ENCODE measurements around the gene ZNF215. TPM values are rescaled to one million over a fixed set of nuclear protein-coding genes. Genes with fewer than 3 reads are reported as not detected.
"Not testable (repeated sequence)": the region's sequence is repeated elsewhere in the genome, so short reads cannot be mapped to it uniquely, and the experiment has no call there.

ZNF215 gene
- total RNA-seq, 1 experiment from 2014 or later, result 15.8 TPM

DNA sequence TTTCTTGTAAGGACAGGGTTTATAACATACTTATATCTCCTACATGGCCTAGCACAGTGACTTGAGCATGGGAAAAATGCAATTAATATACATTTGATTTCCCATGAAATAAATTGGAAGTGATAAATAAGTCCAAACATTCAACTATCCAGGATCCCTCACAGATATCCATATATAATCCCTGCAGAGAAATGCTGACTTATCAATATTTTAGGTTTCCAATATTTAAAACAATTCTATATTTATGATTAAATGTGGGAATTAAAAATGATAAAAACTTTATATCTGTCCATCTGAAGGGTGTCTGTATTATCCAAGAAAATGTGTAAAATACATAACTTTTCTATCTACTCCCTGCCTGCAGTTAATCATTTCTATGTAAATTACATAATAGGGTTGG lies 43.5 kb upstream of the ZNF215 start:
- POLR2A ChIA-PET, result no interaction called here
- TF ChIP-seq TCF7 (CRISPR knock-in tag; IDR thresholded peaks at IDR 0.05; ENCODE audit: low read depth) (no peak), ZNF416 (CRISPR knock-in tag; IDR thresholded peaks at IDR 0.05) (no peak), ETV6 (CRISPR knock-in tag; IDR thresholded peaks at IDR 0.05) (no peak), GABPB1 (CRISPR knock-in tag; IDR thresholded peaks at IDR 0.05) (no peak), ZNF138 (CRISPR knock-in tag; conservative IDR thresholded peaks at IDR 0.05) (no peak), ZNF263 (CRISPR knock-in tag; IDR thresholded peaks at IDR 0.05; ENCODE audit: low read depth) (no peak), ZNF232 (CRISPR knock-in tag; IDR thresholded peaks at IDR 0.05) (no peak), E2F4 (CRISPR knock-in tag; IDR thresholded peaks at IDR 0.05; ENCODE audit: borderline replicate concordance, low read depth) (no peak)
- TF ChIP-seq, protein P1, sequence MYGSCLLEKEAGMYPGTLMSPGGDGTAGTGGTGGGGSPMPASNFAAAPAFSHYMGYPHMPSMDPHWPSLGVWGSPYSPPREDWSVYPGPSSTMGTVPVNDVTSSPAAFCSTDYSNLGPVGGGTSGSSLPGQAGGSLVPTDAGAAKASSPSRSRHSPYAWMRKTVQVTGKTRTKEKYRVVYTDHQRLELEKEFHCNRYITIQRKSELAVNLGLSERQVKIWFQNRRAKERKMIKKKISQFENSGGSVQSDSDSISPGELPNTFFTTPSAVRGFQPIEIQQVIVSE (CRISPR knock-in tag; IDR thresholded peaks at IDR 0.05; ENCODE audit: borderline replicate concordance), result no peak

DNA sequence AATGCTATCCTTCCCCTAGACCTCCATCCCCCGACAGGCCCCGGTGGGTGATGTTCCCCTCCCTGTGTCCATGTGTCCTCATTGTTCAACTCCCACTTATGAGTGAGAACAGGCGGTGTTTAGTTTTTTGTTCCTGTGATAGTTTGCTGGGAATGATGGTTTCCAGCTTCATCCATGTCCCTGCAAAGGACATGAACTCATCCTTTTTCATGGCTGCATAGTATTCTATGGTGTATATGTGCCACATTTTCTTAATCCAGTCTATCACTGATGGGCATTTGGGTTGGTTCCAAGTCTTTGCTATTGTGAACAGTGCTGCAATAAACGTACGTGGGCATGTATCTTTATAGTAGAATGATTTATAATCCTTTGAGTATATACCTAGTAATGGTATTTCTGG lies 38.5 kb upstream of the ZNF215 start:
- not testable (repeated sequence) for ATAC-seq, H3K27ac Mint-ChIP-seq

More for the DNA sequence above, 43.5 kb upstream of the ZNF215 start:
- H3K9me3 Mint-ChIP-seq, result no peaks in the 10 kb centered on the region
- CTCF ChIA-PET, result no interaction called here
- no peak for ATAC-seq
- H3K27me3 Mint-ChIP-seq (ENCODE audit: low read depth), result no peaks in the 10 kb centered on the region
- H3K36me3 Mint-ChIP-seq, result no peaks in the 10 kb centered on the region
- H3K4me3 Mint-ChIP-seq, result no peak overlapping the region
- H3K4me1 Mint-ChIP-seq, result no peaks in the 10 kb centered on the region
- H3K27ac Mint-ChIP-seq, result no peak overlapping the region
- DNase-seq (ENCODE audit: low spot score), result no peak

DNA sequence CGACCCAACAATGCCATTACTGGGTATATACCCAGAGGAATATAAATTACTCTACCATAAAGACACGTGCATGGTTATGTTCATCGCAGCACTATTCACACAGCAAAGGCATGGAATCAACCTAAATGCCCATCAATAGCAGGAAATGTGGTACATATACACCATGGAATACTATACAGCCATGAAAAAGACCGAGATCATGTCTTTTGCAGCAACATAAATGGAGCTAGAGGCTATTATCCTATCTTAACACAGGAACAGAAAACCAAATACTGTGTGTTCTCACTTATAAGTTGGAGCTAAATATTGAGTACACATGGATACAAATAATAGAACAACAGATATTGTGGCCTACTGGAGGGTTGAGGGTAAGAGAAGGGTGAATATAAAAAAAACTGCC lies 37.4 kb upstream of the ZNF215 start:
- no peak for DNase-seq (ENCODE audit: low spot score)
- Mint-ChIP-seq H3K4me1 (no peaks in the 10 kb centered on the region), H3K27ac (no peak overlapping the region), H3K36me3 (no peaks in the 10 kb centered on the region), H3K27me3 (ENCODE audit: low read depth) (no peaks in the 10 kb centered on the region), H3K9me3 (peaks cover 12% of the 10 kb centered on the region), H3K4me3 (no peak overlapping the region)
- CTCF ChIA-PET, result interaction anchor here (0.9 kb wide), 1 partner anchor 76 kb away, joined by 3 read pairs; no protein-coding TSS in a partner anchor
- POLR2A ChIA-PET, result no interaction called here
- no peak for ATAC-seq
- TF ChIP-seq MXD4 (CRISPR knock-in tag; IDR thresholded peaks at IDR 0.05; ENCODE audit: borderline replicate concordance) (no peak), GTF2I (CRISPR knock-in tag; conservative IDR thresholded peaks at IDR 0.05) (peak; percentile 52; the same call in 1 of the 2 replicates)

More for the DNA sequence above, 38.5 kb upstream of the ZNF215 start:
- H3K27me3 Mint-ChIP-seq (ENCODE audit: low read depth); CTCF ChIA-PET; DNase-seq (ENCODE audit: low spot score); H3K4me1 Mint-ChIP-seq; H3K36me3 Mint-ChIP-seq; POLR2A ChIA-PET; H3K4me3 Mint-ChIP-seq: not testable (repeated sequence)
- peaks cover 12% of the 10 kb centered on the region for H3K9me3 Mint-ChIP-seq
- 0 out of 2 replicates have a peak, but pooled peaks have one; percentile 10 for TF ChIP-seq GTF2I (CRISPR knock-in tag; conservative IDR thresholded peaks at IDR 0.05)

DNA sequence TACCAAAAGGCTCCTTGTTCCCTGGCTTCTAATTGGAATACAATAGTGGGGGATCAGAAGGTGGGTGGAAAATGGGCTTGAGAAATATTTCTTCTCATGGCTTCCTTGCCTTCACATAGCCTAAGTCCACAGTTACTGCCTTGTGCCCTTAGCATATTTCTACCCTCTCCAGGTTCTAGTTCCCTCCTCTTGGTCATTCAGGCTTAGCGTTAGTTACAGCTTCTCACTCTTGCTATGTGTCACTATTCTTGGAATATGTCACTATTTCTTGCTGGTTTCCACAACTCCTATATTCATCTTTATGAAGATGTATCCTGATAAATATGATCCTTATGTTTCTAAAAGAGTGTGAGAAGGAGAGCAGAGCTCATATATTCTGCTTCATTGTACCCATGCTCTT lies 36.4 kb upstream of the ZNF215 start:
- Mint-ChIP-seq H3K27ac (no peak overlapping the region), H3K4me1 (no peaks in the 10 kb centered on the region), H3K9me3 (peaks cover 12% of the 10 kb centered on the region), H3K4me3 (no peak overlapping the region), H3K36me3 (no peaks in the 10 kb centered on the region), H3K27me3 (ENCODE audit: low read depth) (no peaks in the 10 kb centered on the region)
- TF ChIP-seq CREM (CRISPR knock-in tag; IDR thresholded peaks at IDR 0.05) (no peak), CBFB (CRISPR knock-in tag; IDR thresholded peaks at IDR 0.05; ENCODE audit: low read depth) (no peak), MAX (CRISPR knock-in tag; IDR thresholded peaks at IDR 0.05) (no peak), E2F4 (CRISPR knock-in tag; IDR thresholded peaks at IDR 0.05; ENCODE audit: borderline replicate concordance, low read depth) (no peak), SMAD4 (CRISPR knock-in tag; IDR thresholded peaks at IDR 0.05) (no peak), ZNF532 (CRISPR knock-in tag; IDR thresholded peaks at IDR 0.05; ENCODE audit: borderline replicate concordance) (no peak), ATF1 (CRISPR knock-in tag; IDR thresholded peaks at IDR 0.05) (no peak), ZNF671 (CRISPR knock-in tag; IDR thresholded peaks at IDR 0.05) (no peak), FOXK1 (CRISPR knock-in tag; IDR thresholded peaks at IDR 0.05) (no peak), ZNF317 (CRISPR knock-in tag; IDR thresholded peaks at IDR 0.05; ENCODE audit: borderline replicate concordance, low read depth) (no peak), TEAD1 (CRISPR knock-in tag; IDR thresholded peaks at IDR 0.05) (no peak)
- TF ChIP-seq, protein P2, sequence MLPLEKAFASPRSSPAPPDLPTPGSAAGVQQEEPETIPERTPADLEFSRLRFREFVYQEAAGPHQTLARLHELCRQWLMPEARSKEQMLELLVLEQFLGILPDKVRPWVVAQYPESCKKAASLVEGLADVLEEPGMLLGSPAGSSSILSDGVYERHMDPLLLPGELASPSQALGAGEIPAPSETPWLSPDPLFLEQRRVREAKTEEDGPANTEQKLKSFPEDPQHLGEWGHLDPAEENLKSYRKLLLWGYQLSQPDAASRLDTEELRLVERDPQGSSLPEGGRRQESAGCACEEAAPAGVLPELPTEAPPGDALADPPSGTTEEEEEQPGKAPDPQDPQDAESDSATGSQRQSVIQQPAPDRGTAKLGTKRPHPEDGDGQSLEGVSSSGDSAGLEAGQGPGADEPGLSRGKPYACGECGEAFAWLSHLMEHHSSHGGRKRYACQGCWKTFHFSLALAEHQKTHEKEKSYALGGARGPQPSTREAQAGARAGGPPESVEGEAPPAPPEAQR (CRISPR knock-in tag; IDR thresholded peaks at IDR 0.05), result no peak
- ChIA-PET POLR2A (no interaction called here), CTCF (no interaction called here)
- no peak for ATAC-seq
- no peak for DNase-seq (ENCODE audit: low spot score)

Measured in WTC11 (cell line).